ENCODE measurements around the gene CPSF6.

DNA sequence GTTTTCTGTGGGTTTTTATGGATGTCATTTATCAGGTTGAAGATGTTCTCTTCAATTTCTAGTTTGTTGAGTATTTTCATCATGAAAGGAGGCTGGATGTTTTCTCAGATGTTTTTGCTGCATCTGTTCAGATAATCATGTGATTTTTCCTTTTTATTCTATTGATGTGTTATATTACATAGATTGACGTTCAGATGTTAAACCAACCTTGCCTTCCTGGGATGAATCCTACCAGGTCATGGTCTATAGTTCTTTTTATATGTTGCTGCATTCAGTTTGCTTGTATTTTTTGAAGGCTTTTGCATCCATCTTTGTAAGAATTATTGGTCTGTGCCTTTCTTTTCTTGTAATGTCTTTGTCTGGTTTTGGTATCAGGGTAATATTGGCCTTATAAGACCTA, 64.9 kb downstream of the CPSF6 start:
- TF ChIP-seq ZNF384 (IDR thresholded peaks at IDR 0.05) (no peak), SP1 (IDR thresholded peaks at IDR 0.05) (no peak), SUZ12 (IDR thresholded peaks at IDR 0.05) (no peak), FOXA1 (IDR thresholded peaks at IDR 0.05) (no peak), BHLHE40 (IDR thresholded peaks at IDR 0.05; ENCODE audit: borderline replicate concordance) (no peak), FOXM1 (IDR thresholded peaks at IDR 0.05; ENCODE audit: borderline replicate concordance) (no peak), LEF1 (IDR thresholded peaks at IDR 0.05; ENCODE audit: borderline replicate concordance) (no peak), HDGF (IDR thresholded peaks at IDR 0.05; ENCODE audit: borderline replicate concordance) (no peak)
- TF ChIP-seq, protein P1, sequence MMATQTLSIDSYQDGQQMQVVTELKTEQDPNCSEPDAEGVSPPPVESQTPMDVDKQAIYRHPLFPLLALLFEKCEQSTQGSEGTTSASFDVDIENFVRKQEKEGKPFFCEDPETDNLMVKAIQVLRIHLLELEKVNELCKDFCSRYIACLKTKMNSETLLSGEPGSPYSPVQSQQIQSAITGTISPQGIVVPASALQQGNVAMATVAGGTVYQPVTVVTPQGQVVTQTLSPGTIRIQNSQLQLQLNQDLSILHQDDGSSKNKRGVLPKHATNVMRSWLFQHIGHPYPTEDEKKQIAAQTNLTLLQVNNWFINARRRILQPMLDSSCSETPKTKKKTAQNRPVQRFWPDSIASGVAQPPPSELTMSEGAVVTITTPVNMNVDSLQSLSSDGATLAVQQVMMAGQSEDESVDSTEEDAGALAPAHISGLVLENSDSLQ (IDR thresholded peaks at IDR 0.05): no peak
